OCI-LY7 (cell line): Measurements from ENCODE around the gene ADPGK.

ENCODE experiments used
- EZH2phosphoT487 ChIP-seq: fragments of 200-600 bp; sonication (generic); IDR thresholded peaks from 2 replicates; pipeline ENCODE4 v1.6.1; 2018; ENCODE audit warnings: low read depth, borderline replicate concordance, mild to moderate bottlenecking, mixed run types, antibody characterized with exemption, low read length, moderate library complexity, mixed read lengths
- TF ChIP-seq, protein P1 (sequence below): fragments of 200-600 bp; sonication (generic); conservative IDR thresholded peaks from 2 replicates; pipeline ENCODE4 v1.5.1; 2014; ENCODE audit warnings: mild to moderate bottlenecking, antibody characterized with exemption, low read length, moderate library complexity, mixed read lengths

DNA sequence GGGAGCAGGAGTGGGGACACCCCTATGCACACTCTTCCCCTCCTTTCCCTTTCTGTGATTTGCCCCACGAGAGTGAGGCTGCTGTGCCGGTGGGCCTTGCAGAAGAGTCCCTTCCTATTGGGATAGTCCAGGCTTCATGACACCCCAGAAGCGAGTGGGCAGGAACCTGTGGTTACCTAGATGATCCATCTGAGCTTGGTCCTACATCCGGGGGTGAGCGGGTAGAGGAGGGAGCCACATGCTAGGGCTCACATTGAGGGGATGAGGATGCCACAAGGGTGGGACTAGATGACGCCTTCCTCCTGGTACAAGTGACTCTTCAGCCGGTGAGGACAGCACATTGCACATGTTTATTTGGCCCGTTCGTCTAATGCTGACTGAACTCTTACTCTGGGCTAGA, 43.1 kb upstream of the ADPGK start:
- TF ChIP-seq, protein P1, sequence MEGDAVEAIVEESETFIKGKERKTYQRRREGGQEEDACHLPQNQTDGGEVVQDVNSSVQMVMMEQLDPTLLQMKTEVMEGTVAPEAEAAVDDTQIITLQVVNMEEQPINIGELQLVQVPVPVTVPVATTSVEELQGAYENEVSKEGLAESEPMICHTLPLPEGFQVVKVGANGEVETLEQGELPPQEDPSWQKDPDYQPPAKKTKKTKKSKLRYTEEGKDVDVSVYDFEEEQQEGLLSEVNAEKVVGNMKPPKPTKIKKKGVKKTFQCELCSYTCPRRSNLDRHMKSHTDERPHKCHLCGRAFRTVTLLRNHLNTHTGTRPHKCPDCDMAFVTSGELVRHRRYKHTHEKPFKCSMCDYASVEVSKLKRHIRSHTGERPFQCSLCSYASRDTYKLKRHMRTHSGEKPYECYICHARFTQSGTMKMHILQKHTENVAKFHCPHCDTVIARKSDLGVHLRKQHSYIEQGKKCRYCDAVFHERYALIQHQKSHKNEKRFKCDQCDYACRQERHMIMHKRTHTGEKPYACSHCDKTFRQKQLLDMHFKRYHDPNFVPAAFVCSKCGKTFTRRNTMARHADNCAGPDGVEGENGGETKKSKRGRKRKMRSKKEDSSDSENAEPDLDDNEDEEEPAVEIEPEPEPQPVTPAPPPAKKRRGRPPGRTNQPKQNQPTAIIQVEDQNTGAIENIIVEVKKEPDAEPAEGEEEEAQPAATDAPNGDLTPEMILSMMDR: no peak
- no peak for TF ChIP-seq EZH2phosphoT487
